Astrocyte (in vitro differentiated cells and primary cell): ENCODE data around the gene FASLG. TPM values are rescaled to one million over a fixed set of nuclear protein-coding genes. Genes with fewer than 3 reads are reported as not detected.

Experiments used
- DNase-seq: peaks from one replicate; pipeline ENCODE4 v3.0.0-alpha.2; 2010; ENCODE audit warnings: low read depth
- FAIRE-seq: peaks from 2 replicates; lab custom pipeline; 2011; peaks lifted over from hg19 to GRCh38; lab: Jason Lieb, UNC
- H2AFZ ChIP-seq: 2 replicates; pipeline ENCODE4 v1.6.0; 2012; ENCODE audit warnings: low read depth, low read length, inconsistent platforms
- H3K27ac ChIP-seq: 2 replicates; pipeline ENCODE4 v1.5.1; 2011; ENCODE audit warnings: low read depth, low read length, inconsistent platforms
- H3K27me3 ChIP-seq: 2 replicates; pipeline ENCODE4 v1.6.0; 2011; ENCODE audit warnings: low read length, inconsistent platforms; ENCODE audit not compliant: insufficient read depth
- H3K36me3 ChIP-seq: 2 replicates; pipeline ENCODE4 v1.5.1; 2011; ENCODE audit warnings: low read length, inconsistent platforms; ENCODE audit not compliant: insufficient read depth
- H3K4me1 ChIP-seq: 2 replicates; pipeline ENCODE4 v1.5.1; 2011; ENCODE audit warnings: low read length, inconsistent platforms; ENCODE audit not compliant: insufficient read depth
- H3K4me2 ChIP-seq: 2 replicates; pipeline ENCODE4 v1.6.0; 2012; ENCODE audit warnings: low read length, inconsistent platforms
- H3K4me3 ChIP-seq: 2 replicates; pipeline ENCODE4 v1.5.1; 2011; ENCODE audit warnings: low read depth, mild to moderate bottlenecking, low read length, inconsistent platforms; ENCODE audit not compliant: insufficient read depth
- H3K79me2 ChIP-seq: 2 replicates; pipeline ENCODE4 v1.6.0; 2012; ENCODE audit warnings: mild to moderate bottlenecking, low read length, inconsistent platforms; ENCODE audit not compliant: insufficient read depth
- H3K9ac ChIP-seq: 2 replicates; pipeline ENCODE4 v1.6.0; 2012; ENCODE audit warnings: mild to moderate bottlenecking, low read length, inconsistent platforms
- H3K9me3 ChIP-seq: 2 replicates; pipeline ENCODE4 v1.5.1; 2012; ENCODE audit warnings: low read depth, mild to moderate bottlenecking, low read length, inconsistent platforms; ENCODE audit not compliant: insufficient read depth
- H4K20me1 ChIP-seq: 2 replicates; pipeline ENCODE4 v1.6.0; 2012; ENCODE audit warnings: low read length, inconsistent platforms; ENCODE audit not compliant: insufficient read depth
- H3K27ac Mint-ChIP-seq: one replicate; pipeline ENCODE4 v1.8.0; 2021; ENCODE audit warnings: mild to moderate bottlenecking, mixed read lengths; ENCODE audit not compliant: unreplicated experiment
- H3K27me3 Mint-ChIP-seq: one replicate; pipeline ENCODE4 v1.8.0; 2021; ENCODE audit warnings: low read depth, mixed read lengths; ENCODE audit not compliant: unreplicated experiment
- H3K36me3 Mint-ChIP-seq: one replicate; pipeline ENCODE4 v1.8.0; 2021; ENCODE audit warnings: low read depth, mixed read lengths; ENCODE audit not compliant: unreplicated experiment
- H3K4me1 Mint-ChIP-seq: one replicate; pipeline ENCODE4 v1.8.0; 2021; ENCODE audit warnings: low read depth, mixed read lengths; ENCODE audit not compliant: unreplicated experiment
- H3K4me3 Mint-ChIP-seq: one replicate; pipeline ENCODE4 v1.8.0; 2021; ENCODE audit warnings: mild to moderate bottlenecking, moderate library complexity, mixed read lengths; ENCODE audit not compliant: unreplicated experiment
- H3K9me3 Mint-ChIP-seq: one replicate; pipeline ENCODE4 v1.8.0; 2021; ENCODE audit warnings: mild to moderate bottlenecking, mixed read lengths; ENCODE audit not compliant: unreplicated experiment
- EZH2 ChIP-seq: IDR thresholded peaks from 2 replicates; pipeline ENCODE4 v1.6.1; 2012; ENCODE audit warnings: mild to moderate bottlenecking, low read length, inconsistent platforms; ENCODE audit not compliant: insufficient read depth
- total RNA-seq: library from RNA; stranded (reverse); gene quantifications from 2 replicates; pipeline ENCODE4 v1.2.1, GENCODE V29; 2021
- TF ChIP-seq, protein P1 (sequence below): IDR thresholded peaks from 2 replicates; pipeline ENCODE4 v1.5.1; 2011; ENCODE audit warnings: low read depth, mild to moderate bottlenecking, inconsistent platforms, low read length, moderate library complexity; ENCODE audit not compliant: insufficient read depth

FASLG gene
- total RNA-seq, 1 donor from 2014 or later = not detected

DNA sequence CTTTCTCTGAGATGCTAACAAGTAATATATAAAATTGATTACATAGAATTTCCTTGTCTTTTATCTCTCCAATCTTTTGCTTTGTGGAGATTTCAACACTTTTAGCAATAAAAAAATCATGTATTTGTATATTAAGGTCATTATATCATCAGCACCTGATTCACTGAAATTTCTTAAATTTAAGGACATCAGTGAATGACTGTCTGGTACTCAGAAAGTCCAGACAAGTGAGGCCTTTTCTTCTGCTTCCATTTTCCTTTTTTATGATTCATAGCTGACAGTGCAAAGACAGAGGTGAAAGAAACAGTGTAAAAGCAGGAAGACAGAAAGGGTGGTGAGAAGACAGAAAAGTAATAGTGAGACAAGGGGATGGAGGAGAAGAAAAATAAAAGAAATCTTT lies 54.6 kb downstream of the FASLG start:
- no peaks in the 10 kb centered on the region for H4K20me1 ChIP-seq
- no peak for DNase-seq
- H3K27ac ChIP-seq = no peak overlapping the region
- no peaks in the 10 kb centered on the region for H3K9me3 ChIP-seq
- H3K27ac Mint-ChIP-seq = peak overlapping the region; percentile 90
- no peaks in the 10 kb centered on the region for H3K36me3 ChIP-seq
- no peaks in the 10 kb centered on the region for H3K27me3 ChIP-seq
- no peaks in the 10 kb centered on the region for H3K4me1 ChIP-seq
- H2AFZ ChIP-seq = no peak overlapping the region
- no peak overlapping the region for H3K9ac ChIP-seq
- FAIRE-seq = no peak
- H3K4me3 Mint-ChIP-seq = no peak overlapping the region
- no peaks in the 10 kb centered on the region for H3K36me3 Mint-ChIP-seq
- H3K79me2 ChIP-seq = no peaks in the 10 kb centered on the region
- TF ChIP-seq EZH2 = no peak
- TF ChIP-seq, protein P1, sequence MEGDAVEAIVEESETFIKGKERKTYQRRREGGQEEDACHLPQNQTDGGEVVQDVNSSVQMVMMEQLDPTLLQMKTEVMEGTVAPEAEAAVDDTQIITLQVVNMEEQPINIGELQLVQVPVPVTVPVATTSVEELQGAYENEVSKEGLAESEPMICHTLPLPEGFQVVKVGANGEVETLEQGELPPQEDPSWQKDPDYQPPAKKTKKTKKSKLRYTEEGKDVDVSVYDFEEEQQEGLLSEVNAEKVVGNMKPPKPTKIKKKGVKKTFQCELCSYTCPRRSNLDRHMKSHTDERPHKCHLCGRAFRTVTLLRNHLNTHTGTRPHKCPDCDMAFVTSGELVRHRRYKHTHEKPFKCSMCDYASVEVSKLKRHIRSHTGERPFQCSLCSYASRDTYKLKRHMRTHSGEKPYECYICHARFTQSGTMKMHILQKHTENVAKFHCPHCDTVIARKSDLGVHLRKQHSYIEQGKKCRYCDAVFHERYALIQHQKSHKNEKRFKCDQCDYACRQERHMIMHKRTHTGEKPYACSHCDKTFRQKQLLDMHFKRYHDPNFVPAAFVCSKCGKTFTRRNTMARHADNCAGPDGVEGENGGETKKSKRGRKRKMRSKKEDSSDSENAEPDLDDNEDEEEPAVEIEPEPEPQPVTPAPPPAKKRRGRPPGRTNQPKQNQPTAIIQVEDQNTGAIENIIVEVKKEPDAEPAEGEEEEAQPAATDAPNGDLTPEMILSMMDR = no peak
- H3K4me2 ChIP-seq = no peak overlapping the region
- H3K27me3 Mint-ChIP-seq = no peaks in the 10 kb centered on the region
- H3K9me3 Mint-ChIP-seq = no peaks in the 10 kb centered on the region
- no peak overlapping the region for H3K4me3 ChIP-seq
- H3K4me1 Mint-ChIP-seq = peaks cover 17% of the 10 kb centered on the region

Other genes with a start within 250 kb of the FASLG start
- not detected in 2 replicates for gene C1orf105, start 238.4 kb upstream of the FASLG start, total RNA-seq
- 17.8 and 19.5 TPM in 2 replicates for gene PIGC, start 215.0 kb upstream of the FASLG start, total RNA-seq
- gene SUCO, start 126.0 kb upstream of the FASLG start, total RNA-seq = 55.9 and 63.7 TPM in 2 replicates